Stimulated activated CD4-positive, alpha-beta T cell treated with anti-CD3 and anti-CD28 coated beads, Interleukin-4, amount 100 ng/mL, for 48 hours (primary cell): ENCODE measurements around the gene ACBD3.
"Not testable (repeated sequence)": the region's sequence is repeated elsewhere in the genome, so short reads cannot be mapped to it uniquely, and the experiment has no call there.

Source experiments
- DNase-seq, 2 donors: peaks; one replicate each; pipeline ENCODE4 v3.0.0-alpha.2; 2020; ENCODE audit warnings: low read depth in 2 of 2

Gene ACBD3

DNA sequence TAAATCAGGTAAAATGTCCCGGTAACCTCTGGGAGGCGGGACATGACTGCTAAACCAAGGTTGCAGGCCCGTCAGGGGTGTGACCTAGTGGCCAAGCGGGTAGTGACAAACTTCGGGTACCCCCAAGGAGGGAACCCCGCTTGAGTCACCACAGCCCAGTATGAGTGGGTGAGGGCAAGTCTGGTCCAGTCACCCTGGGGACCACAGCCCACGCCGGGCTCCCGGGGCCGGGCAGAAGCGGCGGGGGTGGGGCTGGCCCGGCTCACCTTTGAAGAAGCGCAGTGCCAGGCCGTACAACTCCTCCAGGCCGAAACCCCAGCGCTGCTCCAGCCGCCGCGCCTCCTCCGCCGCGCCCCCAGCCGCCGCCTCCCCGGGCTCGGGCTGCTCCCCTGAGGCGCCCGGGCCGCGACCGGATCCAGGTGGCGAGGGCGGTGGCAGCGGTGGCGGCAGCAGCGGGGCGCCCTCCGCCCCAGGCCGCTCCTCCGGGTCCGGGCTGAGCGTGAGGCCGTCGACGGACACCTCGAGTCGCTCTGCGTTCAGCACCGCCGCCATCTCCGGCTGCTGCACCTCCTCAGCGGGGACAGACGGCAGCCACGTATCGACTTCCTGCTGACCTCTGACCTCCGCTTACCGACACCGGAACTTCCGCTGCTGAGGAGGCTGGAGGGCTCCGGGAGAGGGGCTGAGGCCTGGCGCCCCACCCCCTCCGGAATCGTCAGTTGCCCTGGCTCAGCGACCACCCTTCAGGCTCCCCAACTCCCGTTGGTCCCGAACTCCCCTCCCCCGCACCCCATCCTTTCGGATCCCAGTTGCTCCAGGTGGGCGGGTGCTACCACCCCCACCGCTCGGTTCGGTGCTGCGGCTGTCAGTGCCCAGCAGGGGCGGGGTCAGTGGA, at the start of gene ACBD3:
TSS of gene ACBD3 (minus strand) at position 618 of the 895 bp plus-strand sequence. CDS start at position 552, 66 bp downstream.
- DNase-seq, result peak; percentile 72 to 82

DNA sequence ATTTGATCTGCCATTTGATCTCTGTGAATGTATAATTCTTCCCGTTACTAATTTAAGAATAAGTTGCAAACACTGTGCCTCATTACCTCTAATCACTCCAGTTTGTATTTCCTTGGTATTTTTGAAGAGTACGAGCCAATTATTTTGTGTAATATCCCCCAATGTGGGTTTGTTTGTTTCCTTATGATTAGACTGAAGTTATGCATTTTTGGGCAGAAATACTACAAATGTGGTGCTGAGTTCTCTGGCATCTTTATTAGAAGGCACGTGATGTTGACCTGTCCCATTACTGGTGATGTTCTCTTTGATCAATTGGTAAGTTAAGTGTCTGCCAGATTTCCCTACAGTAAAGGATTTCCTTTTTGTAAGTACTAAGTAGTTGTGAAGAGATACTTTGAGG, 47.3 kb upstream of the ACBD3 start:
- DNase-seq, result no peak

DNA sequence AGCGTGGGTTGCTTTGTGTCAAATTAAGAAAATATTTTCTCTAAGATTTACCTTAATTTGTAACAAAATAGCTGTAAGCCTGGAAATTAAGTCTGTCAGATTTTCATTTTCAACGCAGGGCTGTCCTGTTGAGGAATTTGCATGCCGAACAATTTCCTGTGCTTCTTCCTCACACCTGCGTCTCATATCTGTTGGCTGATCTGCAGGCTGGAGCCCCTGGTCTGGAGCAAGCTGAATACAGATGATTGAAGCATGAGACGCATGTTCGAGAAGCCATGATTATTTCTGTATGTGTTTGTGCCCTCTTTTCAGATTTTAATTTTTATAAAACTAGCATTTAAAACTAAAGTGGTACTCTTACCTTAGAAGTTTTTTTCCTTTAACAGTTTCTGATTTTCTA, 46.8 kb upstream of the ACBD3 start:
- no peak for DNase-seq

DNA sequence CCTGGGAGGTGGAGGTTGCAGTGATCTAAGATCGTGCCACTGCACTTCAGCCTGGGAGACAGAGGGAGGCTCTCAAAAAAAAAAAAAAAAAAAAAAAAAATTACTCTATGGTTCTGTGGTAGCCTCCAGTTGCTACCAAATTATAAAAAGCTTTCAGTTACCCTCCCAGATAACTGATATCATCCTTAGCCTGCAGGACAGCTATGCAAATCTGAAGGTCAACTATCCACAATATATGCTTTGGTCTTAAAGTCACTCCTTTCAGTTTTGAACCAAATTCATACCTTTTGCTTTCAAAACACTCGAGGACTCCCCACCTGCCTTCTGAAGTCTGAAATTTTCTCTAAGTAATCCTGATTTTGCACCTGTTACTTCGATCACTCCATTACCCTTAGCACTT, 40.1 kb upstream of the ACBD3 start:
- DNase-seq, result no peak

DNA sequence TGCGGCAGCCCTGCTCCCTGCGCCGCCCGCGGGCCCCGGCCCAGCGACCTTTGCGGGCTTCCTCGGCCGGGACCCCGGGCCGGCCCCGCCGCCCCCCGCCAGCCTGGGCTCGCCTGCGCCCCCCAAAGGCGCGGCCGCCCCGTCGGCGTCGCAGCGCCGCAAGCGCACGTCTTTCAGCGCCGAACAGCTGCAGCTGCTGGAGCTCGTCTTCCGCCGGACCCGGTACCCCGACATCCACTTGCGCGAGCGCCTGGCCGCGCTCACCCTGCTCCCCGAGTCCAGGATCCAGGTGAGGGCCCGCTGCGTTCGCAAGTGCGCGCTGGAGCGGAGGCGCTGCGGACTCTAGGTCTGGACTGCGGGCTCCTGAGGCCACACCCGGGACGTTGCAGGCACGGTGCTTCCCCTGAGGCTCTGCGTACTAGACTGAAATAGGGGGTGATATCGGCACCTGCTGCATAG, 37.3 kb upstream of the ACBD3 start:
- DNase-seq, result peak in 1 of 2 donors; percentile 4

DNA sequence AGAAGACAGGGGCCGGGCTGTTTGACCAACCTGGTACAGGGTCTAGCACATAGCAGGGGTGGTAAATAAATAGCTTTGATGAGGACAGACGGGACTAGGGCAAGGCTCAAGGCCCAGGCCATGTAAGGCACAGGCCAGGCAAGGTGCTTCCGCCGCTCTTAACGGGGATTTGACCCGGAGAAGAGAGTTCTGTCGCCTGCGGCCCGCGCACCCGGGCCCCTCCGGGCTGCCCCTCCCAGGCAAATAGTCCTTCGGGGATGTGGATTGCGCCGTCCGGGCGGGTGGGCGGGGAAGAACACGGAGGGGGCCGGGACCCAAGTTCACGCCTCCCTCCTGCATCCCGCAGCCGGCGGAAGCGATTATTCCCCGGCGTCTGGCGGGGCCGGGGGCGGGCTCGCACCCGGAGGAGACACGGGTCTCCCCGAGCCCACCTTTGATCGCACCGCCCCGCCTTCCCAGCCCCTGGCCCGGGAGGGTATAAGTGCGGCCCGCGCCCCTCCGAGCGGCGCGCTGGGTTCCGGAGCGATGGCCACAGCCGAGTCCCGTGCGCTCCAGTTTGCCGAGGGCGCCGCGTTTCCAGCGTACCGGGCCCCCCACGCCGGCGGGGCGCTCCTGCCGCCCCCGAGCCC, 36.7 kb upstream of the ACBD3 start, which contains the start of gene MIXL1:
TSS of gene MIXL1 (plus strand) at position 508 of the 629 bp plus-strand sequence. CDS start at position 526, 18 bp downstream.
- DNase-seq, result no peak

DNA sequence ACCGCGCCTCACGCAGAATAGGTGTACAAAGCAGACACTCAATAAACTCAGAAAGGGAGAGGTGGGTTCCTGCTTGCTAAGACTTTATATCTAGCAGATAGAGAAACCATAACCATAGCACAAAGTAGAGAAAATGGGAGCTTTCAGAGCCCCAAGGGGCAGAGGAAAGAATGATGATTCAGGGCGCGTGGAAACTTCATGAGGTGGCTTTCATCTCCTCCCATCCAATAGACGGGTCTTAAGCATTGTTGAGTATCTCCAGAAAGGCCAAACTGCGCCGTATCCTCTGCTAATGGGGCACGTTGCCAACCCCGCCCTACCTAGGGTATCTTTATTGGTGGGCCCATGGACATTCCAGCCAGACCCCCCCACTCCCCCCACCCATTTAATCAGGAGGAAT, 36.1 kb upstream of the ACBD3 start:
- no peak for DNase-seq

DNA sequence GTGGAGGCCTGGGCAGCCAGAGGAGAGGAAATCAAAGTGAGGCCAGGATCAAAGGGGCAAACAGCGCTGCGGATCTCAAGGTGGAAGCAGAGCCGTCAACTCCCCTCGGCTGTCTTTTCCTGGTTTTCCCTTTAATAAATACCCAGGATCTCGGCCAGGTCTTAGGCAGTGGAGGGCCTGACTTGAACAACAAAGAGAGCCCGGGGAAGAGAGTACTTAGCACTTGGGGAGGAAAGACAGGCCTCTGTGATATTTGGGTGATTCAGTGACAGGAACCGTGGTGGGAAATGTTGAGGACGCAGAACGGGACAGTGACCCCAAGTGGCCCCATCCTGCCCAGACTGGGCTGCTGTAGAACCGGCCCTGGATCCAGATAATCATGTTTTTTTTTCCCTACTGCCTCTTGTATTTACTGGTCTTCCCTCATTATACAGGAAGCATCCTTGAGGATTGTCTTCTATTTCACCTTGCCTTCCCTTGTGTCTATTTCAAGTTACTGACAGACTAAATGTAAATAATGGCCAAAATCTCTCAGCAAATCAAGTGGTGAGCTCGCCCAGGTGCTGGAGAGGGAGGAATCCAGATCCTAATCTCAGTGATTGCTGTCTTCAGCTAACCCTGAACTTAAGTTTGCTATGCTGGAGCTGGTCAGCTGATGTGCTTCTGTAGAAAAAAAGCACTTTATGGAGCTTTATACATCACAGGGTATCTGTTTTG, 34.1 kb upstream of the ACBD3 start:
- no peak for DNase-seq

DNA sequence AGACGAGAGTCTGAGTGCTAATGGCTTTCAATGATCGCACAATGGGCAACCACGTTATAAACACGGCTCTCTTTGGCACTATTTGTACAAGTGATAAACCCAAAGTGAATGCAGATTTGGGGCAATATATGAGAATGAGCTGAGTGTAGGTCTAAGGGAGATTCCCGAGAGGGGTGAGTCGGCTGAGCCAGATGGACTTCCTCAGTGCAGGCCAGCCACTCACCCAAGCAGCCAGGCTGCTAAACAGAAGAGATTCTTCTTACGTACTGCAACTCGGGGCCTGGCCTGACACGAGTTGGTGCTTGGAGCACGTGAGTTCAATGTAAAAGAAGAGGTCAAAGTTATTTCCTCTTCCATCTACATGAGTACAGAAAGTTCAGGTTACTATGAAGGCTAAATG, 30.7 kb upstream of the ACBD3 start:
- DNase-seq, result no peak

DNA sequence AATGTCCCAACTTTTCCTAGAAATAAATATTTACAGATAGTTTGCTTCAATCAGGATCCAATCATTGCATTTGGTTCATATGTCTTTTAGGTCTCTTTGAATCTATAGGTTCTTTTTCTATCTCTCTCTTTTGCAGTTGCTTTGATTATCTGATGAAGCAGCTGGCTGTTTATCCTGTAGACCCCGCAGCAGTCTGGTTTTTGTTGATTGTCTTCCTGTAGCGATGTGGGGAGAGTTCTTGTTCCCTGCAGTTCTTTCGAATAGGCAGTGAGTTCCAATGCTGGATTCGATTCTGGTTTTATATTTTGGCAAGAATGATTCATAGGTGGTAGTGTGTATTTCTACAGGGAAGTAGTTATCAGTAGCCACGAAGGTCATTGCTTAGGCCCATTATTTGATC, 29.5 kb upstream of the ACBD3 start:
- DNase-seq, result no peak

DNA sequence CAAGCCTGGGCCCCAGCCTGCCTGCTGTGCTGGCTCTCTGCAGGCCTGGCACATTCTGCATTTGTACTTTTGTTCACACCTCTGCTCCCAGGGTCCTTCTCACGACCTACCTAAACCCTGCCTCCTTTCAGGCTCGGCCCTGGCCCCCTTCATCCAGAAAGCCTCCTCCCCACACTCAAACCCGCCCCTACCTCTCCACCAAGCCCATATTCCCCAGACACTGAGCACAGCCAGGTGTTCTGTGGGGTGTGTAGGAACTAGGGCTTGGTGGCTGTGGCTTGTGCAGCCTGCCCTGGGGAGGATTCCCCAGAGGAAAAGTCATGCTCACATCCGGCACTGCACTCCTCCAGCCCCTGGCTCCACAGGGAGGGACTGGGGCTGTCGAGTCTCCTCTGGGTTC, 28.7 kb upstream of the ACBD3 start:
- DNase-seq, result no peak

DNA sequence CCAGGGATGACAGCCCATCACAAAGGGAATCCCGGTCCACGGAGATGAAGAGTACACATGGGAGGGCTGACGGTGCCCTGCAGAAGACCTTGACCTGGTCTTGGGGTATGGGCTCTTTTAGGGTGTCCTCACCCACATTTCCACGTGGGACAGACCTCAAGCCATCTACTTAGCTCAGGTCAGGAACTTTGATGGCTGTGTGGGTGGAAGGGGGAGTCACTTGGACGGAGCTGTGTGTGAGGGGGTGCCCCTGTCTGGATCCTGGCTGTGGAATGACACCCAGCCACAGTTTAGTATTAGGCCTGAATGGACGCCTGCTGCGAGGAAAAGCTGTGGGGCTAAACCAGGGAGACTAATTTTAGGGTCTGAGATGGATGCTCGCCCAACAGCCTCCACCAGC, 26.0 kb upstream of the ACBD3 start:
- DNase-seq, result no peak

DNA sequence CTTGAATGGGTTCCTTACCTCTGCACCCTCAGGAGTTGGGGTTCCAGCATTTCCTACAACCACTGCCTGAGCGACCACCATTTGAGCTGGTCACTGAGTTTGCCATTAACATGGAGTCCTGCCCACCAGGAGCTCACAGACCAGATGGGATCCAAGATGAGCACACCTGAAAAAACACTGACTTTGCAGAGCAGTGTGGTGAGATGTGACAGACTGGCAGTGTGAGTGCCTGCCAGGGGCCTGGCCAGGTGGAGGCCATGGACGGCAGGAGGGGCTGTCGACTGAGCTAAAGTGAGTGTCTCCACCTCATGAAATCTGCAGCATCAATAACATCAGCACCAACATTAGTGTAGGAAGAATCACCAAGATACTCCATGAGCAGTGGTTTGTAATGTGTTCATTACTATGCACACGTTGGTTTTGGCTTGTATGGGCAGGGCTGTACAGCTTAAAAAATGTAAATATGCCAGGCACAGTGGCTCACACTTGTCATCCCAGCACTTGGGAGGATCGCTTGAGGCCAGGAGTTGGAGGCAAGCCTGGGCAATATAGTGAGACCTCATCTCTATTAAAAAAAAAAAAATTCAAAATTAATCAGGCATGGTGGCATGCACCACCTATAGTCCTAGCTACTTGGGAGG, 24.8 kb upstream of the ACBD3 start:
- DNase-seq, result no peak

DNA sequence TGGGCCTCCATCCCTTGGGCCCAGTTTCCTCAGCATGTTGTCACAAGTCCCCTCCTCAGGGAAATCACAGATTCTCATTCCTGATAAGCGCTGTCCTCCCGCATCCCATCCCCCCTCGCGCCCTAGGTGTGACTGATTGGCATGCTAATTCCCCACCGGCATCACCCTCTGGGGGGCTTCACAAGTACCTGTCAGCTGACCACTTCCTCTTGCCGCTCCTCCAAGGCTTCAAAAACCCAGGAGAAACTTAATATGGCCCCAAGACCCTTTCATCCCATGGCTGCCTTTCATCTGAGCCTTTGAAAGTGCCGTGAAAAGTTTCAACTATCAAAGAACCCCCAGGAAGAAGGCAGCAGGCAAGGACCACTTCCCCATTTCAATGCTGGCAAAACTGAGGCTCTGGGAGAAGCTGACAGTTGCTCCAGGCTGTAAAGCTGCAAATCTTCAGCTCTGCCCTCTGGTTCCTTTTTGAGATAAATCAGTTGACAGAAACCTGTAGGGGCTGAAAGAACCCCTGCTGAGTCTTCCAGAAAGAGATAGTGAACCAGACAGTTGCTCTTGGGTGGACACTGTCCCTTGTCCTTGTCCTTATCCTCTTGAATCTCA, 24.1 kb upstream of the ACBD3 start:
- no peak for DNase-seq

DNA sequence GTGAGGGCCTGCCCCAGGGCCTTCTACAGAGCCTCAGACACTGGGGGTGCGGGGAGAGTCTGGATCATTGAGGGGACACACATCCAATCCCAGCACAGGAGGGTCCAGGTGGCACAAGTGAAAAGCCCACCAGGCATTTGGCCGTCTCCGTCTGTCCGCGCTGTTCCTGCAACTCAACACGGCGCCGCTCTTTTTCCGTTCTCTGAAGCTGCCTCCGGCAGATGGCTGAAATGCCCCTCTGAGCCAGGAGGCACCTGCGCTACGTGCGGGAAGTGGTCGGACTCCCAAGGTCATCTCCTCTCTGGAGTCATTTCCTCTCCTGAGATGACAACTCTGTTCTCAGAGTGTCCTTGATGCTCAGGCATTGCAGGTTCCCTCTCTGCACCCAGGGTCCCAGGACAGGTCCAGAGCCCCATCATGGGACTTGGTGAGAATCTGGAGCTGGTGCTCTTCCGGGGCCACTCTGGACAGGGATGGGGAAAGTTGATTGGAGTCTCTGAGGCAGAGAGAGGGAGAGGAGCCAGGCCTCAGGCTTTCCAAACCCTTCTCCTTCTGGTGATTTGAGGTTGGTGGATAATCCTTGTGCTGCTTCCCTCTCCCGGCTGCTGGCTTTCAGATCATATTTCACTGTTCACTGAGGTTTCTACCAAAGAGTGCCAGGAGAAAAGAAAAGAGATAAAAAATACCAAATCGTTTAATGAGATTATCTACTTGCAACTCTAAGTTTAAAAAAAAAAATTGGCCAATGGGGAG, 22.9 kb upstream of the ACBD3 start:
- DNase-seq, result no peak

DNA sequence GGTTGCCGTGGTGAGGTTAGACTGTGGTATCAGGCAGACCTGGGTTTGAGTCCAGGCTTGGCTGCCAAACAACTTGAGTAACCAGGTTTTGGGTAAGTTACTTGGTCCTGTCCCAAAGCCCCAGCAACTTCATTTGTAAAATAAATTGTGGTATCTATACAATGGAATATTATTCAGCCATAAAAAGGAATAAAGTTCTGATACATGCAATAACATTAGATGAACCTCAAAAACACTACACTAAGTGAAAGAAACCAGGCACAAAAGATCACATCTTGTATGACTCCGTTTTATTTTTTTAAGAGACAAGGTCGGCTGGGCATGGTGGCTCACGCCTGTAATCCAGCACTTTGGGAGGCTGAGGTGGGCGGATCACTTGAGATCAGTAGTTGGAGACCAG, 20.5 kb upstream of the ACBD3 start:
- DNase-seq, result no peak

DNA sequence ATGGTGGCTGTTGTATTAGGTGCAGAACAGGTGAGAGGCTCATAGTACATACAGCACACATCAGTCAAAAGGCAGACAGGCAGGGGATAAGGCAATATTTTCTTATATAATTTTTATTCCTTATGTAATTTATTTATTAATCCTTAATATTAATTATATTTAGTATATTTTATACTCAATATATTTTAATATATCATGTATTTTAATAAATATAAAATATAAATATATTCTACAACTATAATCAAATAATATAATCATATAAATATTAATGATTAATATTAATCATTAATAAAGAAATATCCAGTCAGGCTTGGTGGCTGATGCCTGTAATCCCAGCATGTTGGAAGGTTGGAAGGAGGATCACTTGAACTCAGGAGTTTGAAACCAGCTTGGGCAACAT, 17.7 kb upstream of the ACBD3 start:
- DNase-seq, result no peak

DNA sequence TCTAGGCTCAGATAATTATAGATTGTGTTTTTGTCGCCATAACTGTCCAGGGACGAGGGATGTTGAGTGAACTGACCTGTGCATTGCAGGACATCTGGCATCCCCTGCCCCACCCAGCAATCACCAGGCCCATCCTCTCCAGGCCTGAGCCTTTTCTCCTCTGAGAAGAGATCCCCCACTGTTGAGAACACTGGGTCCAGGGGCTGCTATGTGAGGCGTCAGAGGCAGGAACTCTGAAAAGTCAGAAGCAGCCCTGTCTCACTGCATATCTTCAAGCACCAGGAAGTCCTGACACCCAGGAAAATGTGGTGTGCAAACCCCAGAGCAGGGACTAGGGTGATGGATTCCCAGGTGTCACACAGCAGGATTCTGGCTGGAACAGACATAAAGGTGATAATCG, 17.1 kb upstream of the ACBD3 start:
- DNase-seq, result no peak

DNA sequence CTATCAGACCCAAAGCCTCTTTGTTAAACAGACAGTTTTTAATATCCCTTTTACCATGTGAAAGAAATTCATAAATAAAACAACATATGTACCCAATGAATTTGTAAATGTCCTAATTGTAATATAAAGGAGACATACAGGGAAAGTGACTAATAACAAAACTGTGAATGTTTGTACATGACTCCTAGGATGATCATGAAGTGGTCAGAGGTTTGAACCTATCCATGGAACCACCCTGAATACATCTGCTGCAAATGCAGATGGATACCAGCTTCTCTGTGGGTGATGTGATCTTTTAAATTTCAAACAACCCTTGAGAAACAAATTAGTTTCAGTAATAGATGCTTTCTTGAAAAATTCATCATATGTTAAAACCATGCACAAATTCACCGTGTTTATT, 16.7 kb upstream of the ACBD3 start:
- DNase-seq, result no peak

DNA sequence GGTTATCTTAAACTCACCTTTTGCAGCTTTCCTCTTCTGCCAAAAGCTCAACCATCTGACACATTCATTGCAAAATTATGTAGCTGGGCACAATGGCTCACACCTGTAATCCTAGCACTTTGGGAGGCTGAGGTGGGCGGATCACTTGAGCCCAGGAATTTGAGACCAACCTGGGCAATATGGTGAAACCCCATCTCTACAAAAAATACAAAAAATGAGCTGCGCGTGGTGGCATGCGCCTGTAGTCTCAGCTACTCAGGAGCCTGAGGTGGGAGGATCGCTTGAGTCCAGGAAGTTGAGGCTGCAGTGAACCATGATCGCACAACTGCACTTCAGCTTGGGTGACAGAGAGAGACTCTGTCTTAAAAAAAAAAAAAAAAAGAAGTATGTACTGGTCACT, 16.1 kb upstream of the ACBD3 start:
- DNase-seq, result not testable (repeated sequence)

DNA sequence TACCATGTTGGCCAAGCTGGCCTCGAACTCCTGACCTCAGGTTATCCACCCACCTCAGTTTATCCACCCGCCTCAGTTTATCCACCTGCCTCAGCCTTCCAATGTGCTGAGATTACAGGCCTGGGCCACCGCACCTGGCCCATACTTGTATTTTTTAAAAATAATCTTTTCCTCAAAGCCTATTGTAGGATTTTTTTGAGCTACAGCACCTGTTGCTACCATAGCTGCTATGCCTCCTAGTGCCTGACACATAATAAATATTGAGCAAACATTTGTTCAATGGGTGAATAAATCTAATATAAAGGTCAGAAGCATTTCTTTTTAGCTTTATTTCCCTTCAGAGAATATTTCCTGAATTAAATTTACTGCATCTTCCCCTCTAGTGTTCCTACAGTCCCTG, 15.7 kb upstream of the ACBD3 start:
- no peak for DNase-seq
